ENCODE results near the gene CACNA1C. TPM values are rescaled to one million over a fixed set of nuclear protein-coding genes. Genes with fewer than 3 reads are reported as not detected.

The CACNA1C gene
- total RNA-seq, 4 donors from 2014 or later = 1.5 to 13.5 (median 2.1) TPM

DNA sequence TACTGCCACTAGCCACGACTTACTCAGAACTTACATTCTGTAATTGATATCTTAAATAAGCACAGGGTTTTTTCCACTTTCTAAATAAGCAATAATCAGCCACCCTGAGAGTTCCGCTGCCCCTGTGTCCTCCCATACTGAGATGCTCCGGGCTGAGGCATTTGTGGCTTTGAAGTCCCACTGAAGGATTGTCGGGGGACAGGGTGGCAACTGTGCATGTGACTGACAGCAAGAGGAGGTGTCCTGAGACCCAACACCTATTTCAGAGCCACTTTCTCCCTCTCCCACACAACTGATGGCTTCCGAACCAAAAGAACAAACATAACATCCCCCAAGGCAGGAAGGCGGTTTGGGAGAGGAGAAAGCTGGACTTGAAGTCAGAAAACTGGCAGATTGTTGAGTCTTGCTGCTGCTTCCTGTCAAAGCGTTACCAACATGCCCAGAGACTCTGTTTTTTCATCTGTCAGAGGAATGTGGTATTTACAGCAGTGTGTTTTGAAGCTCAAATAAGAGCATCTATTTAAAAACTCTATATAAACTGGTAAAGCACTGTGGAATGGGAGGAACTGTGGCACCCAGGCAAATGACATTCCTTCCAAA, 584.1 kb downstream of the CACNA1C start:
- WGBS, 2 donors = 64% methylated on average over 6 to 7 of the region's 7 CpGs
- DNase-seq = no peak
- Histone ChIP-seq H3K27me3 (peaks cover 0 to 4% (median 0%) of the 10 kb centered on the region in 4 donors), H3K4me1 (peaks cover 0 to 22% (median 12%) of the 10 kb centered on the region in 3 donors), H3K9me3 (no peaks in the 10 kb centered on the region), H3K4me3 (no peak overlapping the region), H3K27ac (peak overlapping the region in 1 of 4 donors; percentile 25), H3K36me3 (no peaks in the 10 kb centered on the region)
- no peak for TF ChIP-seq POLR2A (IDR thresholded peaks at IDR 0.05)
- no peak for TF ChIP-seq CTCF (IDR thresholded peaks at IDR 0.05)
- intact Hi-C loops (cut with DNase I) = no loop called here

DNA sequence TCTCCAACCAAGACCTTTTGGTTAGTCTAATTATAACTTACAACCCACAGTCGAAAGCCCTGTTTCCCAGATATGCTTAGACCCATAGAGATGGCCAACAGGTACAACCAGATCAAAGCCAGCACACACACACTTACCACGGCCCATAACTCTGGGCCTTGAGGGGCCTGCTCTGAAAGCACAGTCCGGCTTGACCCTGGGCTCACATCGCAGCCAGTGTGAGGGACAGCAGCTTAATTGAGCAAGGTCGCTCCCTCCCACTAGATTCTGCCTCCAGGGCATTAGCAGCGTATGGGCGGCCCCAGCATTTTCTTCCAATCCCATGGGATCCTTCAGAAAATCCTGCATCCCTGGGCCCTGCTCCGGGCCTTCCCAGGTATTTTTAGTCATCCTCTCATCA, 584.6 kb downstream of the CACNA1C start:
- peaks cover 0 to 22% (median 12%) of the 10 kb centered on the region in 3 donors for H3K4me1 ChIP-seq
- no peaks in the 10 kb centered on the region for H3K36me3 ChIP-seq
- peak overlapping the region in 2 of 4 donors; percentile 11 to 25 for H3K27ac ChIP-seq
- TF ChIP-seq CTCF (IDR thresholded peaks at IDR 0.05) (no peak), POLR2A (IDR thresholded peaks at IDR 0.05) (no peak)
- no peak for DNase-seq
- no peaks in the 10 kb centered on the region for H3K9me3 ChIP-seq
- peaks cover 0 to 5% (median 0%) of the 10 kb centered on the region in 4 donors for H3K27me3 ChIP-seq
- 88 to 93% methylated on average over 4 to 6 of the region's 8 CpGs for WGBS, 2 donors
- intact Hi-C loops (cut with DNase I) = no loop called here
- H3K4me3 ChIP-seq = no peak overlapping the region

- 88 to 92% methylated on average over 12 to 15 of the region's 15 CpGs for WGBS, 2 donors
- Histone ChIP-seq H3K4me3 (no peak overlapping the region), H3K4me1 (peaks cover 0 to 22% (median 12%) of the 10 kb centered on the region in 3 donors), H3K36me3 (no peaks in the 10 kb centered on the region), H3K27ac (no peak overlapping the region), H3K27me3 (peaks cover 0 to 16% (median 0%) of the 10 kb centered on the region in 4 donors), H3K9me3 (no peaks in the 10 kb centered on the region)
- DNase-seq = no peak
- intact Hi-C loops (cut with DNase I) = no loop called here
- TF ChIP-seq POLR2A (IDR thresholded peaks at IDR 0.05) = no peak
- TF ChIP-seq CTCF (IDR thresholded peaks at IDR 0.05) = no peak
These were observed 585.7 kb downstream of the CACNA1C start for GRCh38 chr12:2638273-2639019.

DNA sequence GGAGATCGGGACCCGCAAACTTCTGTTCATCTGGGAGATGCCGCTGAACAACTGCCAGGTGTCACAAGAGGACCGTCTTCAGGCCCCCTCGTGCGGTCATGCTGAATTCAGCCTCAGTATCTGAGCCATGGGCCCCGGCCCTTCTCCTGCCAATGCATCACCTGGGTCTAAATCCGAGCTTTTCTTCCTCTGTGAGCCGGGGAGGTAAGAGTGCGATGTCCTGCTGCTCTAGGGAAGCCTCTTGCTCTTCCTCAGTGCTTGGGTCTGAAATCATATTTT, 586.2 kb downstream of the CACNA1C start:
- 91 to 94% methylated on average over 5 to 10 of the region's 10 CpGs for WGBS, 2 donors
- Histone ChIP-seq H3K4me1 (peaks cover 0 to 22% (median 12%) of the 10 kb centered on the region in 3 donors), H3K27ac (no peak overlapping the region), H3K36me3 (no peaks in the 10 kb centered on the region), H3K9me3 (no peaks in the 10 kb centered on the region), H3K4me3 (no peak overlapping the region), H3K27me3 (peaks cover 0 to 20% (median 0%) of the 10 kb centered on the region in 4 donors)
- TF ChIP-seq POLR2A (IDR thresholded peaks at IDR 0.05) (no peak), CTCF (IDR thresholded peaks at IDR 0.05) (no peak)
- intact Hi-C loops (cut with DNase I) = no loop called here
- DNase-seq = no peak

DNA sequence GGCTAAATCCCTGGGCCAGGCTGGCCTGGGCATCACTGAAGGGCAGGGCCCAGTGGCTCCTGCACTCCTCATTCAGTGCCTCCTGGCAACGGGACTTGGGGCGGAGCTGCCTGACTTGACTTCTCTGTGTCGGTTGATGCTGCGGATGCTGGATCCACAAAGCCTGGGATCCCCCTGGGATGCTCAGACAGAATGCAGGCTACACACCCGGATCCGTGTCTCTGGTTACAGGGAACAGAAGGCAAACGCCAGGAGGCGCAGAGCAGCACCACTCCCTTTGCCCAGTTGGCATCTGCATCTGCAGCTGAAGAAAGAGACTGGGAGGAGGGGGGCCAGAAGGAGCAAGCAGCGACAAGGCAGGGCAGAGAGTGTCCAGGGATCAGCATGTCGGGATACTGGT, 587.5 kb downstream of the CACNA1C start:
- no peak for TF ChIP-seq CTCF (IDR thresholded peaks at IDR 0.05)
- TF ChIP-seq POLR2A (IDR thresholded peaks at IDR 0.05) = no peak
- peak overlapping the region in 2 of 4 donors; percentile 44 to 85 for H3K27ac ChIP-seq
- intact Hi-C loops (cut with DNase I) = no loop called here
- no peaks in the 10 kb centered on the region for H3K36me3 ChIP-seq
- H3K27me3 ChIP-seq = peaks cover 0 to 26% (median 0%) of the 10 kb centered on the region in 4 donors
- H3K4me3 ChIP-seq = no peak overlapping the region
- H3K9me3 ChIP-seq = no peaks in the 10 kb centered on the region
- WGBS, 2 donors = 25 to 47% methylated on average over 4 to 6 of the region's 10 CpGs
- no peak for DNase-seq
- H3K4me1 ChIP-seq = peaks cover 0 to 22% (median 12%) of the 10 kb centered on the region in 3 donors

Measured in esophagus squamous epithelium (tissue), 5 donors.